Left cardiac atrium (tissue), 4 donors: Measurements from ENCODE around the gene TMEM181. TPM values are rescaled to one million over a fixed set of nuclear protein-coding genes. Genes with fewer than 3 reads are reported as not detected.
"Not testable (repeated sequence)": the region's sequence is repeated elsewhere in the genome, so short reads cannot be mapped to it uniquely, and the experiment has no call there.

Source experiments
- ATAC-seq, 2 donors: fragments of 200-7000 bp; cut with Tn5 transposase; one replicate each; pipeline ENCODE4 v1.9.1; 2020; ENCODE audit warnings: mild to moderate bottlenecking in 2 of 2, moderate library complexity in 2 of 2
- DNase-seq: peaks from one replicate; pipeline ENCODE4 v3.0.0-alpha.2; 2020
- intact Hi-C, 2 donors: fragments of 100-400 bp; cut with DNase I; formaldehyde crosslinking; loops; one replicate each; pipeline versions ENCODE4 v1.14.1 to v1.15.1; 2022 to 2023
- total RNA-seq, 2 donors: library from RNA; stranded (reverse); fragmentation: NEBNext Ultra II Directional; extraction: Animal tissue kit (Norgen Biotek cat#: 25700); gene quantifications; one replicate each; pipeline ENCODE4 v1.2.1, GENCODE V29; 2021
- donor health status: DM: no; HTN: yes; CAD: no.
- donor health status: DM: no; HTN: yes; CAD: no; lungs with severe emphysema.
- donor health status: DM: yes; HTN: yes; CAD: no.
- donor health status: Dilated cardiomyopathy.

The TMEM181 gene
- total RNA-seq, 2 donors from 2014 or later, result 12.5 to 13.8 TPM

GRCh38 chr6:158536084-158536890 lies 23.6 kb upstream of the TMEM181 start:
- ATAC-seq (peak; percentile 74 to 85), DNase-seq (peak; percentile 80)
- intact Hi-C loops, result no loop called here

GRCh38 chr6:158536891-158537798 lies 22.7 kb upstream of the TMEM181 start:
- ATAC-seq, result peak; percentile 75 to 79
- peak; percentile 58 for DNase-seq

GRCh38 chr6:158538741-158539140 lies 21.1 kb upstream of the TMEM181 start:
- DNase-seq (no peak), ATAC-seq (peak in 1 of 2 donors; percentile 14)
- intact Hi-C loops, result no loop called here

More at GRCh38 chr6:158536891-158537798, 22.7 kb upstream of the TMEM181 start:
- intact Hi-C loops, result no loop called here

DNA sequence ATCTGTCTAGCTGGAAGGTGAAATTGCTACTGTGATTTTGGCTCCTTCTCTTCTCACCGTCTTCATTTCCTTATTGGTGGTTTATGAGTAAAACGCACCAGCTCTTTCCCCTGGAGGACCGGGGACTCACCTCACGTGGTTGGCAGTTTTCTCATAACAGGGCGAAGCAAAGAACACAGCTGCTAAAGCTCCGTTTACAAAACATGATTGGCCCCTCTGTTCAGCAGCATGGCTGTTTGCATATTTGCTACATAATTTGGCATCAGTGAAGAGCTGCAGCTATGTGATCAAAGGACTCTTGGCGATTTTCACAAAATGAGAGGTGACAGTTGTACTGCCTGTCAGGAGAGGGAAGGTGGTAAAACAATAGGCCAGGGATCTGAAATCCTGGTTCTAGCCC lies 20.5 kb upstream of the TMEM181 start:
- DNase-seq (no peak), ATAC-seq (peak in 1 of 2 donors; percentile 11)
- intact Hi-C loops, result no loop called here

GRCh38 chr6:158539881-158540280 lies 20.0 kb upstream of the TMEM181 start:
- no peak for DNase-seq
- ATAC-seq, result no peak
- intact Hi-C loops, result no loop called here

GRCh38 chr6:158543606-158544185 lies 16.2 kb upstream of the TMEM181 start:
- no peak for ATAC-seq
- DNase-seq, result no peak
- intact Hi-C loops, result no loop called here

- DNase-seq (no peak), ATAC-seq (no peak)
Observed at GRCh38 chr6:158544428-158544827, 15.5 kb upstream of the TMEM181 start.

DNA sequence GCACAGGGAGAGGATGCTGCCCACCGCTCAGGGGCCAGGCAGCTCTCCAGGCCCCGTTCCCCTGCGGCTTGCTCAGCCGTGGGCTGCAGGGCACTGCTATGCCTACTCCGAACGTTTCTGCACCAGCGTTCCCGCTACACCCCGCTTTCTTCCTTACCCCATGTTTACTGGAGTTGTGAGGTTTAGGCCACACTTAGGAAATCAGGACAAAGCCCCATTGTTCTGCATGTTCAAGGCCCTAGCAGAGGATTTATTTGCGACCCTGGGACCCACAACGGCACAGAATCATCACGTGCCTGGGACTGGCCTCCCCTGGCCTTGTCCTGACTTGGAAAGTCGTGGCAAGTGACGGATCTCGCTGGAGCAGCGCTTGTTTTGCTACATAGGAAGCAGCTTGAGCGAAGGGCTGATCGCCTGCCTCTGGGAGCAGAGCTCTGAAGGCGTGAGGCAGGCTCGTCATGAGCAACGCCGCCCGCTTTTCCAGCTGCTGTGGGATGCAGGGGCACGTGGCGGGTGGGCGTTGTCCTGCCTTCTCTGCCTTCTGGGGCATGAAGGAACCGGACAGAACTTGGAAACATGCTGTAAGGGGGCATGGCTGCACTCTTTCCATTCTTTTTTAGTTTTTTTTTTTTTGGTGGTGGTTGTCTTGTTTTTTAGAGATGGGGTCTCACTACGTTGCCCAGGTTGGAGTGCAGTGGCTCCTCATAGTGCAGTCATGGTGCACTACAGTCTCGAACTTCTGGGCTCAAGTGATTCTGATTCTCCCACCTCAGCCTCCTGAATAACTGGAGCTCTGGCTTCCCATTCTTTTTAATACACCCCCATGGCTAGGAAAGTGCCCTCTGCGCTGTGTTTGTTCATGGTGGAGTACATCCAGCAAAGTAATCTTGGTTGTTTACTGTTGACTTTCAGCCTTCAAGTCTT lies 14.6 kb upstream of the TMEM181 start:
- no peak for ATAC-seq
- DNase-seq, result no peak
- intact Hi-C loops, result no loop called here

More at GRCh38 chr6:158544428-158544827, 15.5 kb upstream of the TMEM181 start:
- intact Hi-C loops, result no loop called here

DNA sequence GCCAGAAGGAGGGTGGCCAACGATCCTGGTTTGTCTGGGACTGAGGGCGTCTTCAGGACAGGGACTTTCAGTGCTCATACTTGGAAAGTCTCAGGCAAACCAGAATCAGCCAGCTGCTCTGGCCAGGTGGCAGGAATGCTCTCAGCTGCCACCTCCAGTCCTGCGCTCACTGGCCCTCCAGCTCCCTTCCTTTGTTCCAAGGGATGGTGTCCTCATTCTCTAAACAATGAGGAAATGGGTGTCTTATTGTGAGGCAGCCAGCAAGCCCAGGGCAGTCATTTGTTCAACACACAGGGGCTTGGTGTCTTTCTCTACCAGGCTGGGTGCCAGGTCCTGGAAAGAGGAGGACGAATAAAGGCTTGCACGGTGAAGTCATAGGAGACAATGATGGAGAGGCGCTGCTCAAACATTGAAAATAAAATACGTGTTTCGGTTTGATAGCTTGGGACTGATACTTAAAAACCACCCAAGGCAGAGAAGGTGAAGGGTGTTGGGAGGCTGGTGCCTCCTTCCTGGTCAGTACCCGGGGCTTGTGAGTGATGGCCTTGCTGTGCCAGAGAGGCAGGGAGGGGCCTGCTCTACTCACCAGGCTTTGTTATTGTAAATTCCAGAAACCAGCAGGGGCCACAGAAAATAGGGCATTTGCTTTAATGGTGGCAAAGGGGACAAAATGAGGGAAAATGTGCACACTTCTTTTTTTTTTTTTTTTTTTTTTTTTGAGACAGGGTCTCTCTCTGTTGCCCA lies 11.3 kb upstream of the TMEM181 start:
- intact Hi-C loops, result no loop called here

GRCh38 chr6:158552055-158552795 lies 7.7 kb upstream of the TMEM181 start:
- ATAC-seq (no peak), DNase-seq (no peak)
- intact Hi-C loops, result no loop called here

More for the DNA sequence above, 11.3 kb upstream of the TMEM181 start:
- ATAC-seq (no peak), DNase-seq (no peak)

DNA sequence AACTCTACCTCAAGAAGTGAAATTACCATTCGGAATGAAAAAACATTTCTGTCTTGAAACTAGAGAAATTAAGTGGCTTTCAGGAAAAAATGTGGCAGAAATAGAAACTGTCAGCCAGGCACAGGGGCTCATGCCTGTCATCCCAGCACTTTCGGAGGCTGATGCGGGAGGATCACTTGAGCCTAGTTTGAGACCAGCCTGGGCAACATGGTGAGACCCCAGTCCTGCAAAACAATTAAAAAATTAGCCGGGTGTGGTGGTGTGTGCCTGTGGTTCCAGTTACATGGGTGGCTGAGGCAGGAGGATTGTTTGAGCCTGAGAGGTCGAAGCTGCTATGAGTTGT lies 7.1 kb upstream of the TMEM181 start:
- intact Hi-C loops, result no loop called here
- DNase-seq, result no peak
- no peak for ATAC-seq

DNA sequence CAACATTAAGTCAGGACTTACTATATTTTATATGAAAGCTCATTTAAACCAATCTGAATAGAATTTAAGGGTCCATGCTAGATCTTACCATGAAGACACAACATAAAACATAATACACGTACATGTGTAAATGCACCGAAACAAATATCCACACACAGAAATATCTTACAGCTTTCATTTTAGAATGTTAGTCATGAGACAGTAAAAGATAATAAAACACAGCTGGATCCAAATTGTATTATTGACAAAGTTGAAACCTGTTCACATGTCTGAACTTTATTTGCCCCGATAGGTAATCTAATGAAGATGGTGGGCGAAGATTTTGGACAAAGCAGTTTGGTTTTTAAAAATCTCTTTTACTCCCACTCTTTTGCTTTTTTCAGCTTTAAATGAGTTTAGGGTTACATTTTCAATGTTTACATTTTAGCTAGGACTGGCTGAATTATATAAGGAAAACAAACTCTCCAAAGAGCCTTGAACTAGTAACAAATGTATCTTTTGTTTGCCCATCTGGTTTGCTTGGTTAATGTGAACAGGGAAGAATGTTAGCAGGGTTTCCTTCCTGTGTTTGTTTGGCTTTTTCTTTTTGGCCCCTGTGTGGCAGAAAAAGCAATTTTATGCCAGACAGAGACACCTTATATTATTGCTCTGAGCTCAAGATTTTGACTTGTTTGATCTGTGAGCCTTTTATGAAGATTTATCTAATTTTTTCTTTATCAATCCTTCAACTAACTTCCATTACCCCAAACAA lies 5.1 kb upstream of the TMEM181 start:
- ATAC-seq (no peak), DNase-seq (no peak)
- intact Hi-C loops, result no loop called here

DNA sequence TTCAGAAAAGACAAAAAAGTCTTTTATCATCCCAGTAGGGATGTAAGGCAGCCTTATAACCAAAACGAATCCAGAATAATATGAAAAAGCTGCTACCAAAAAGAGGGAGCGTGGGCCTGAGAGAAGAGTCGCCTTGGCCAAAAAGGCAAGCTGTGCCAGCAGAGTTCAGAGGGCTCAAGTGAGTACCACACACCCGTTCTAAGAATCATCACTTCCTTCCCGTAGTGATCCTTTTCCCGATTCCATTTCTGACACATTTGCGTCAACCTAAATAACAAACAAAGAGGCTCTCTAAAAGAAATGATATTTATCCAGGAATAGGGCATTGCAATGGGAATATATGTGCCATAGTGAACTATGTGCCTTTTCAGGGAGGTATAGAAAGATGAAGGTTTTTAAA lies 3.8 kb upstream of the TMEM181 start:
- intact Hi-C loops, result no loop called here
- DNase-seq (no peak), ATAC-seq (no peak)

DNA sequence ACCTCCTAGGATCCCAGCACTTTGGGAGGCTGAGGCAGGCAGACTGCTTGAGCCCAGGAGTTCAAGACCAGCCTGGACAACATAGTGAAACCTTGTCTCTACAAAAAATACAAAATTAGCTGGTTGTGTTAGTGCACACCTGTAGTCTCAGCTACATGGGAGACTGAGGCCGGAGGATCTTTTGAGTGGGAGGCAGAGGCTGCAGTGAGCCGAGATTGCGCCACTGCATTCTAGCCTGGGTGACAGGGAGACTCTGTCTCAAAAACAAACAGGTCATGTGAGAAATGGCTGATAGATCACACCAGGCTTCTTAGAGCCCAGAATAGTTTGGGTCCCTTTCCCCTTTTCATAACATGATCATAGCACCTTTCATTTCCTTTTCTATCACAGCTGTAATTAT lies 2.8 kb upstream of the TMEM181 start:
- intact Hi-C loops, DNase-seq, ATAC-seq: not testable (repeated sequence)

- DNase-seq, result no peak
- intact Hi-C loops, result no loop called here
- no peak for ATAC-seq
Observed at GRCh38 chr6:158557927-158558326, 2.0 kb upstream of the TMEM181 start.

- DNase-seq (no peak), ATAC-seq (no peak)
- intact Hi-C loops, result no loop called here
Observed at GRCh38 chr6:158558415-158559306, 1.2 kb upstream of the TMEM181 start.
